Measurements from ENCODE around the gene GPC6.

GPC6 gene

DNA sequence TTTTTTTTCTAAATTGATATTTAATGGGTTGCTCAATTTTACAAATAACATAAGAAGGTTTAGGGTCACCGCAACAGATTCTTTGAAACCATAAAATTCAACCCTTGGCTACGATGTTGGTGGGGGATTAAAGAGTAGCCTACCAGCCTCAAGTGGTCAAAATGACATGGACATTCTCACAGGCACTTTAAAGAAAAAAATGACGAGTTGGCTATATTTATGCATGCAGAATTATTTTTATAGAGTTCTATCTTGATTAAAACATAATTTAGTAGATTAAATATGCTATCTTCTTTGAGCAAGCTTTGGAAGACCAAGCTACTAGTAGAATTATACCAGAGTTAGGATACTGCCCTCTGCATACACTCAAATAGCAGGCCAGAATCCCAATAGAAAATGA is 959.9 kb downstream of the GPC6 start:
- Histone ChIP-seq H3K4me2 (ENCODE audit: low read length) (no peak overlapping the region), H3K4me3 (ENCODE audit: low read length) (no peak overlapping the region), H3K36me3 (ENCODE audit: control insufficient read depth, insufficient read depth, low read length) (no peaks in the 10 kb centered on the region), H4K8ac (ENCODE audit: low read depth, low read length) (no peak overlapping the region), H3K27ac (ENCODE audit: low read depth, low read length) (no peak overlapping the region), H2BK5ac (ENCODE audit: low read length) (no peak overlapping the region), H2BK120ac (ENCODE audit: low read depth, low read length) (no peak overlapping the region), H3K4ac (ENCODE audit: low read depth, low read length) (no peak overlapping the region), H3K4me1 (ENCODE audit: control insufficient read depth, low read depth, low read length) (peaks cover 4% of the 10 kb centered on the region), H3K23ac (ENCODE audit: low read length) (no peak overlapping the region), H3K79me2 (ENCODE audit: control insufficient read depth, insufficient read depth, low read length) (no peaks in the 10 kb centered on the region), H3K27me3 (ENCODE audit: insufficient read depth, low read length, poor library complexity) (no peaks in the 10 kb centered on the region), H2BK15ac (replicated peaks; ENCODE audit: low read depth) (no peak overlapping the region), H3K79me1 (ENCODE audit: low read length) (no peaks in the 10 kb centered on the region), H2AK5ac (ENCODE audit: low read length) (no peak overlapping the region), H3K9ac (ENCODE audit: low read length) (no peak overlapping the region), H3K56ac (ENCODE audit: low read length) (no peak overlapping the region), H4K5ac (ENCODE audit: low read length) (no peak overlapping the region), H3K18ac (ENCODE audit: low read length) (no peak overlapping the region)
- DNase-seq: no peak
- no CpG with 5 or more reads among the region's 3 CpGs for WGBS (ENCODE audit: extremely low coverage, insufficient coverage, low lambda C conversion rate)

DNA sequence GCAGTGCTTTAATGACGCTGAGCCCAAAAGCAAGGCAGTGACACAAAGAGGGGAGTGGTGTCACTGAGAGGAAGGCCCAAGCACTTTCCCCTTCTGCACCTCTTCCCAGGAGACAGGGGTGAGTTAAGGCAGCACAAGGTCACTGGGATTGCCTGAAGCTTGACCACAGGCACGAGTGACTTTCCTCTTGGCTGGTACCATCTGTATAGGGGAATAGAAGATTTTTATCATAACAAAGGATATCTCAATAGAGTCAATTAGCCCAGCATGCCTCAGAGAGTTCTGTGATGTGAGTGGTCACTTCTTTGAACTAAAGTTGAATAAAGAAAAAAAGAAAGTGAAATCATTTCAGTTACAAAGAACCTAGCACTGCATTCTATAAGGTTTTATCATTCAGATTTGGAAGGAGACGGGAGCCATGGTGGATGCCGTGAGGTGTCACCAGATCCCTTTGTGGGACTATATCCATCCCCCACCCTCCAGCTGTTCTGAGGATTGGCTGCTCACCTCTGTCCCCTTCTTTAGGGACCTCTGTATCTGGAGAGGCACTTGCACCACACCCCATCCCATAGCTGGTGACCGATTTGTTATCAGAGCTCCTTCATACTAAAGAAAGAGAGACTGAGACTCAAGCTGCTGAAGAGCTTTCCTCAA is 961.7 kb downstream of the GPC6 start:
- Histone ChIP-seq H3K4me3 (ENCODE audit: low read length) (no peak overlapping the region), H3K27me3 (ENCODE audit: insufficient read depth, low read length, poor library complexity) (no peaks in the 10 kb centered on the region), H3K23ac (ENCODE audit: low read length) (peak overlapping the region; percentile 73), H3K79me1 (ENCODE audit: low read length) (no peaks in the 10 kb centered on the region), H3K4me1 (ENCODE audit: control insufficient read depth, low read depth, low read length) (peaks cover 4% of the 10 kb centered on the region), H4K5ac (ENCODE audit: low read length) (no peak overlapping the region), H3K4me2 (ENCODE audit: low read length) (no peak overlapping the region), H3K18ac (ENCODE audit: low read length) (no peak overlapping the region), H2BK120ac (ENCODE audit: low read depth, low read length) (no peak overlapping the region), H3K9ac (ENCODE audit: low read length) (no peak overlapping the region), H3K36me3 (ENCODE audit: control insufficient read depth, insufficient read depth, low read length) (no peaks in the 10 kb centered on the region), H2BK5ac (ENCODE audit: low read length) (no peak overlapping the region), H4K8ac (ENCODE audit: low read depth, low read length) (no peak overlapping the region), H3K27ac (ENCODE audit: low read depth, low read length) (no peak overlapping the region), H3K56ac (ENCODE audit: low read length) (peak overlapping the region; percentile 62), H3K79me2 (ENCODE audit: control insufficient read depth, insufficient read depth, low read length) (no peaks in the 10 kb centered on the region), H2BK15ac (replicated peaks; ENCODE audit: low read depth) (no peak overlapping the region), H2AK5ac (ENCODE audit: low read length) (peak overlapping the region; percentile 71), H3K4ac (ENCODE audit: low read depth, low read length) (no peak overlapping the region)
- no peak for DNase-seq
- no CpG with 5 or more reads among the region's 5 CpGs for WGBS (ENCODE audit: extremely low coverage, insufficient coverage, low lambda C conversion rate)

DNA sequence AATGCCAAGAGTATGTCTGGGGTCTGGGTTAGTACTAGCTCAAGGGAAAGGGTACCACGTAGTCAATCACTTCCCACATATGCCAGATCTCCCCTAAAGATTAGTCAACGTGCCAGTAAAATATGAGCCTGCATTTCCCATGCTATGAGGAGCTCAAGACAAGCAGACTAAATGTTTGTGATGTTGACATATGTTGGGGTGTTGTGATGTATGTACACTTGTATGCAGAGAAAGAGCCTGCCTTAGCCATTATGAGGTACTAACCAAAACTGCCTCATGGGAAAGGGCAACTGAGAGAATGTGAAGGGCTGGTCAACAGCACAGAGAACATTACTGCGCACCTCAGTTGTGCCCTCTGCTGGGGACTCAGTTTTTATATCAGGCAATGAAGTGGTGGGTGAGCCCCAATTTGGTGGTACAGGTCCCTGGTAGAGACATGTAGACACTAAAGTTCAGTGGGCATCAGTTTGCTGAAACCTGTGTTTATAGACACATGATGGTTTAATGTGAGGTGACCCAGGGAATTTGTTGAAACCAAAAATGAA is 965.9 kb downstream of the GPC6 start:
- Histone ChIP-seq H3K18ac (ENCODE audit: low read length) (no peak overlapping the region), H3K4me1 (ENCODE audit: control insufficient read depth, low read depth, low read length) (peaks cover 4% of the 10 kb centered on the region), H4K5ac (ENCODE audit: low read length) (peak overlapping the region; percentile 9), H3K27me3 (ENCODE audit: insufficient read depth, low read length, poor library complexity) (no peaks in the 10 kb centered on the region), H3K79me2 (ENCODE audit: control insufficient read depth, insufficient read depth, low read length) (no peaks in the 10 kb centered on the region), H3K79me1 (ENCODE audit: low read length) (no peaks in the 10 kb centered on the region), H2BK15ac (replicated peaks; ENCODE audit: low read depth) (no peak overlapping the region), H3K9ac (ENCODE audit: low read length) (no peak overlapping the region), H3K23ac (ENCODE audit: low read length) (no peak overlapping the region), H3K4ac (ENCODE audit: low read depth, low read length) (no peak overlapping the region), H4K8ac (ENCODE audit: low read depth, low read length) (no peak overlapping the region), H3K36me3 (ENCODE audit: control insufficient read depth, insufficient read depth, low read length) (no peaks in the 10 kb centered on the region), H3K56ac (ENCODE audit: low read length) (no peak overlapping the region), H3K4me3 (ENCODE audit: low read length) (no peak overlapping the region), H2BK5ac (ENCODE audit: low read length) (no peak overlapping the region), H2BK120ac (ENCODE audit: low read depth, low read length) (no peak overlapping the region), H3K27ac (ENCODE audit: low read depth, low read length) (no peak overlapping the region), H3K4me2 (ENCODE audit: low read length) (no peak overlapping the region), H2AK5ac (ENCODE audit: low read length) (no peak overlapping the region)
- DNase-seq: peak; percentile 64
- no CpG with 5 or more reads among the region's 3 CpGs for WGBS (ENCODE audit: extremely low coverage, insufficient coverage, low lambda C conversion rate)

DNA sequence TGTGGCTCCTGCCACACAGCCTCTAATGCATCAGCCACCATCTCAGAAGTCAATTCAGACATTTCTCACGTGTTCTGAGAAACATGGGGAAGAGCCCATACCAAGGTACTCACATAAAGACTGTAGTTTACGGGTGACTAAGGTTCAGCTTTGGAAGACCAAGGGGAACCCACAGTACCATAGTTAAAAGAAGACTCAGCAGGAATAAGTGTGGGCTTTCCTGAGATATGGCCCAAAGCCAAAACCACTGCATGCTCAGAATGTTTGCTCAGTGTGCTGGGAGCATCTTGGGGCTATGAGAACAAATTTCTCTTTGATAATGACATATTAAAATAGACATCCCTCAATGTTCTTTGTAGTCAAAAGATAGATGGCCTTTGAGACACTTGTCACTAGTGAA is 969.1 kb downstream of the GPC6 start:
- no peak overlapping the region for H4K5ac ChIP-seq (ENCODE audit: low read length)
- no peaks in the 10 kb centered on the region for H3K27me3 ChIP-seq (ENCODE audit: insufficient read depth, low read length, poor library complexity)
- H3K27ac ChIP-seq (ENCODE audit: low read depth, low read length): no peak overlapping the region
- H2BK120ac ChIP-seq (ENCODE audit: low read depth, low read length): no peak overlapping the region
- no peak overlapping the region for H3K23ac ChIP-seq (ENCODE audit: low read length)
- H3K36me3 ChIP-seq (ENCODE audit: control insufficient read depth, insufficient read depth, low read length): no peaks in the 10 kb centered on the region
- WGBS (ENCODE audit: extremely low coverage, insufficient coverage, low lambda C conversion rate): no CpG with 5 or more reads among the region's 2 CpGs
- no peak overlapping the region for H3K4me3 ChIP-seq (ENCODE audit: low read length)
- H3K9ac ChIP-seq (ENCODE audit: low read length): no peak overlapping the region
- peaks cover 8% of the 10 kb centered on the region for H3K4me1 ChIP-seq (ENCODE audit: control insufficient read depth, low read depth, low read length)
- no peak overlapping the region for H4K8ac ChIP-seq (ENCODE audit: low read depth, low read length)
- no peak overlapping the region for H2BK5ac ChIP-seq (ENCODE audit: low read length)
- H2AK5ac ChIP-seq (ENCODE audit: low read length): no peak overlapping the region
- no peaks in the 10 kb centered on the region for H3K79me1 ChIP-seq (ENCODE audit: low read length)
- no peak overlapping the region for H3K18ac ChIP-seq (ENCODE audit: low read length)
- H2BK15ac ChIP-seq (replicated peaks; ENCODE audit: low read depth): no peak overlapping the region
- no peak overlapping the region for H3K56ac ChIP-seq (ENCODE audit: low read length)
- H3K4me2 ChIP-seq (ENCODE audit: low read length): no peak overlapping the region
- no peak overlapping the region for H3K4ac ChIP-seq (ENCODE audit: low read depth, low read length)
- no peaks in the 10 kb centered on the region for H3K79me2 ChIP-seq (ENCODE audit: control insufficient read depth, insufficient read depth, low read length)
- no peak for DNase-seq

DNA sequence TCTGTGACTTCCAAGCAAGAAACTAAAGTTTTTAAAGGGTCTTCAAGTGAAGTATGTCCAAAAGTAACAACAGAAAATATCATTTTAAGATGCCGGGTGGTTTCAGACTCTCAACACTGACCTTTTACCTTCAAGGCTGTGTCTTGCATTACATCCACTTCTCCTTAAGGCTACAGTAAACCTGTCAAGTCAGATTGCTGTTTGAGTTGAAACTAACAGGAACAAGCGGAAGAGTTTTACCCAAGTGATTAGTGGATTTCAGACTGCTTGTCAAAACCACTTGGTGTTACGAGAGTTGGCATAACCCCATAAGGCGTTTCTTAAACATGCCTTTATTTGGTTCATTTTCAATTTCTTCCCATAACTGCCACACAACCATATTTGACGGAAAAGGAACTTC is 969.8 kb downstream of the GPC6 start:
- H3K23ac ChIP-seq (ENCODE audit: low read length): no peak overlapping the region

DNA sequence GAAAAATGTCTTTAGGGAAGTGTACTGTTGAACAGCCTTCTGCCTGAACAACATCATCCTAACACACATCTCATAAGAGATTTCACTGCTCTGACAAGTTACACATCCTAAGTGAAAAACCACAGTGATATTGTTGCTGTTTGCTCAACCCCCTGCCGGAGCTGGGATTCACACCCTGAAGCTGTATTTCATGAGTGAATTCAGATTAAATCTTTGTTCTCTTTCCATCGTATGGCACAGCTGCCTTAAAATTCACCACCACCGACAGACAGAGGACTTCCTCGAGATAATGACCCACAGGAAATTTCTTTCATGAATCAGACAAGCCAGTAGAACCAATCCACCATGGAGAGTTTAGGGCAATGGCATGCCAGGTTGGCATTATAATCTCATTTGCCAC is 972.1 kb downstream of the GPC6 start:
- peak overlapping the region; percentile 51 for H3K18ac ChIP-seq (ENCODE audit: low read length)
- no peak overlapping the region for H2BK120ac ChIP-seq (ENCODE audit: low read depth, low read length)
- no peak overlapping the region for H4K5ac ChIP-seq (ENCODE audit: low read length)
- H2AK5ac ChIP-seq (ENCODE audit: low read length): no peak overlapping the region
- H4K8ac ChIP-seq (ENCODE audit: low read depth, low read length): no peak overlapping the region
- no peaks in the 10 kb centered on the region for H3K36me3 ChIP-seq (ENCODE audit: control insufficient read depth, insufficient read depth, low read length)
- H3K4me2 ChIP-seq (ENCODE audit: low read length): no peak overlapping the region
- no peak overlapping the region for H3K4me3 ChIP-seq (ENCODE audit: low read length)
- peaks cover 8% of the 10 kb centered on the region for H3K4me1 ChIP-seq (ENCODE audit: control insufficient read depth, low read depth, low read length)
- H3K79me1 ChIP-seq (ENCODE audit: low read length): no peaks in the 10 kb centered on the region
- no CpG with 5 or more reads among the region's 4 CpGs for WGBS (ENCODE audit: extremely low coverage, insufficient coverage, low lambda C conversion rate)
- H3K9ac ChIP-seq (ENCODE audit: low read length): no peak overlapping the region
- no peak overlapping the region for H3K4ac ChIP-seq (ENCODE audit: low read depth, low read length)
- DNase-seq: peak; percentile 30
- H2BK5ac ChIP-seq (ENCODE audit: low read length): no peak overlapping the region
- H3K56ac ChIP-seq (ENCODE audit: low read length): no peak overlapping the region
- no peak overlapping the region for H2BK15ac ChIP-seq (replicated peaks; ENCODE audit: low read depth)
- H3K79me2 ChIP-seq (ENCODE audit: control insufficient read depth, insufficient read depth, low read length): no peaks in the 10 kb centered on the region
- no peaks in the 10 kb centered on the region for H3K27me3 ChIP-seq (ENCODE audit: insufficient read depth, low read length, poor library complexity)
- no peak overlapping the region for H3K23ac ChIP-seq (ENCODE audit: low read length)
- H3K27ac ChIP-seq (ENCODE audit: low read depth, low read length): no peak overlapping the region

More for the DNA sequence above, 969.8 kb downstream of the GPC6 start:
- no peak overlapping the region for H3K4me3 ChIP-seq (ENCODE audit: low read length)
- no peak overlapping the region for H3K9ac ChIP-seq (ENCODE audit: low read length)
- no peak overlapping the region for H4K8ac ChIP-seq (ENCODE audit: low read depth, low read length)
- no peaks in the 10 kb centered on the region for H3K79me1 ChIP-seq (ENCODE audit: low read length)
- no peak overlapping the region for H3K4ac ChIP-seq (ENCODE audit: low read depth, low read length)
- no peak overlapping the region for H3K4me2 ChIP-seq (ENCODE audit: low read length)
- H2BK120ac ChIP-seq (ENCODE audit: low read depth, low read length): no peak overlapping the region
- no peaks in the 10 kb centered on the region for H3K27me3 ChIP-seq (ENCODE audit: insufficient read depth, low read length, poor library complexity)
- no CpG with 5 or more reads among the region's 5 CpGs for WGBS (ENCODE audit: extremely low coverage, insufficient coverage, low lambda C conversion rate)
- H3K27ac ChIP-seq (ENCODE audit: low read depth, low read length): no peak overlapping the region
- no peaks in the 10 kb centered on the region for H3K79me2 ChIP-seq (ENCODE audit: control insufficient read depth, insufficient read depth, low read length)
- H3K56ac ChIP-seq (ENCODE audit: low read length): no peak overlapping the region
- peaks cover 8% of the 10 kb centered on the region for H3K4me1 ChIP-seq (ENCODE audit: control insufficient read depth, low read depth, low read length)
- H2BK5ac ChIP-seq (ENCODE audit: low read length): no peak overlapping the region
- H4K5ac ChIP-seq (ENCODE audit: low read length): no peak overlapping the region
- H3K18ac ChIP-seq (ENCODE audit: low read length): no peak overlapping the region
- H2BK15ac ChIP-seq (replicated peaks; ENCODE audit: low read depth): no peak overlapping the region
- H3K36me3 ChIP-seq (ENCODE audit: control insufficient read depth, insufficient read depth, low read length): no peaks in the 10 kb centered on the region
- no peak for DNase-seq
- no peak overlapping the region for H2AK5ac ChIP-seq (ENCODE audit: low read length)

Measured in mesendoderm (in vitro differentiated cells).